Thoracic aorta (tissue), 2 donors: Measurements from ENCODE around the gene CGRRF1. TPM values are rescaled to one million over a fixed set of nuclear protein-coding genes. Genes with fewer than 3 reads are reported as not detected.

Experiments
- ATAC-seq: fragments of 150-250 bp; one replicate; pipeline ENCODE4 v1.8.0; 2017; ENCODE audit warnings: low read depth; ENCODE audit not compliant: insufficient number of reproducible peaks, low FRiP score
- DNase-seq: peaks from one replicate; pipeline ENCODE4 v3.0.0-alpha.2; 2020; ENCODE audit warnings: low spot score
- H3K27ac ChIP-seq, 2 donors: fragments of 200-600 bp; sonication (generic); 1 replicate in 1 of 2; 2 replicates in 1 of 2; pipeline ENCODE4 v1.5.1; 2016; ENCODE audit warnings: mild to moderate bottlenecking in 2 of 2, moderate library complexity in 2 of 2
- H3K27me3 ChIP-seq: fragments of 200-600 bp; sonication (generic); replicated peaks from 2 replicates; pipeline ENCODE4 v1.6.0; 2016; ENCODE audit warnings: mild to moderate bottlenecking; ENCODE audit not compliant: insufficient read depth
- H3K36me3 ChIP-seq: fragments of 200-600 bp; sonication (generic); one replicate; pipeline ENCODE4 v1.5.1; 2016
- H3K4me1 ChIP-seq, 2 donors: fragments of 200-600 bp; sonication (generic); 1 replicate in 1 of 2; 2 replicates in 1 of 2; pipeline versions ENCODE4 v1.5.1 to v1.6.0; 2016; ENCODE audit warnings: low read depth in 2 of 2, mild to moderate bottlenecking in 1 of 2; ENCODE audit not compliant: control insufficient read depth in 1 of 2
- H3K4me3 ChIP-seq: fragments of 200-600 bp; sonication (generic); 2 replicates; pipeline ENCODE4 v1.5.1; 2016; ENCODE audit warnings: mild to moderate bottlenecking
- H3K9me3 ChIP-seq: fragments of 200-600 bp; sonication (generic); 2 replicates; pipeline ENCODE4 v1.5.1; 2016
- total RNA-seq, 2 donors: library from RNA; depleted of rRNA; stranded (reverse); fragments of >200 nt; gene quantifications; one replicate each; pipeline versions ENCODE4 v1.1.0 to v1.2.3, GENCODE V29; 2016
- TF ChIP-seq, protein P1 (sequence below): fragments of 200-600 bp; sonication (generic); IDR thresholded peaks from one replicate; pipeline ENCODE4 v1.5.1; 2019; ENCODE audit warnings: antibody characterized with exemption

The CGRRF1 gene
- total RNA-seq, 2 donors from 2014 or later = 15.2 to 42.2 TPM

DNA sequence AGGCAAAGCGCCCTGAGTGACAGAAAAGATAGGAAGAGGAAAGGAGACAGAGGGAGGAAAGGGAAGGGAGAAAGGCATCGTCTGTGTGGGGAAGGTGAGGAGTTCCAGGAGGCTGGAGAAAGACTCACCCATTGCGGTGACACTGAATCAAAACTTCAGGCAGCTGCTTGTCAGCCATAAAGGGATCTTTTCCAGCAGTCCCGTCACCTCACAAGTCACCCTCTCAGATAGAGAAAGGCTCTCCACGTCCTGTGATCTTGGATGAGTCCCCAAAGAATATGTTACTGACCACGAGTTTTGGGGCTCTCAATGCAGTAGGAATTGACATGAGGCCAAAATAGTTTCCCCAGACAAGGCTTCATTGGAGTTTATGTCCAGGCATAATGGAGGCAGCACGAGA, 11.1 kb upstream of the CGRRF1 start:
- Histone ChIP-seq H3K4me1 (no peaks in the 10 kb centered on the region), H3K4me3 (no peak overlapping the region), H3K36me3 (no peaks in the 10 kb centered on the region), H3K9me3 (no peaks in the 10 kb centered on the region), H3K27me3 (no peaks in the 10 kb centered on the region), H3K27ac (no peak overlapping the region)
- TF ChIP-seq, protein P1, sequence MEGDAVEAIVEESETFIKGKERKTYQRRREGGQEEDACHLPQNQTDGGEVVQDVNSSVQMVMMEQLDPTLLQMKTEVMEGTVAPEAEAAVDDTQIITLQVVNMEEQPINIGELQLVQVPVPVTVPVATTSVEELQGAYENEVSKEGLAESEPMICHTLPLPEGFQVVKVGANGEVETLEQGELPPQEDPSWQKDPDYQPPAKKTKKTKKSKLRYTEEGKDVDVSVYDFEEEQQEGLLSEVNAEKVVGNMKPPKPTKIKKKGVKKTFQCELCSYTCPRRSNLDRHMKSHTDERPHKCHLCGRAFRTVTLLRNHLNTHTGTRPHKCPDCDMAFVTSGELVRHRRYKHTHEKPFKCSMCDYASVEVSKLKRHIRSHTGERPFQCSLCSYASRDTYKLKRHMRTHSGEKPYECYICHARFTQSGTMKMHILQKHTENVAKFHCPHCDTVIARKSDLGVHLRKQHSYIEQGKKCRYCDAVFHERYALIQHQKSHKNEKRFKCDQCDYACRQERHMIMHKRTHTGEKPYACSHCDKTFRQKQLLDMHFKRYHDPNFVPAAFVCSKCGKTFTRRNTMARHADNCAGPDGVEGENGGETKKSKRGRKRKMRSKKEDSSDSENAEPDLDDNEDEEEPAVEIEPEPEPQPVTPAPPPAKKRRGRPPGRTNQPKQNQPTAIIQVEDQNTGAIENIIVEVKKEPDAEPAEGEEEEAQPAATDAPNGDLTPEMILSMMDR = no peak
- ATAC-seq (no peak), DNase-seq (no peak)

DNA sequence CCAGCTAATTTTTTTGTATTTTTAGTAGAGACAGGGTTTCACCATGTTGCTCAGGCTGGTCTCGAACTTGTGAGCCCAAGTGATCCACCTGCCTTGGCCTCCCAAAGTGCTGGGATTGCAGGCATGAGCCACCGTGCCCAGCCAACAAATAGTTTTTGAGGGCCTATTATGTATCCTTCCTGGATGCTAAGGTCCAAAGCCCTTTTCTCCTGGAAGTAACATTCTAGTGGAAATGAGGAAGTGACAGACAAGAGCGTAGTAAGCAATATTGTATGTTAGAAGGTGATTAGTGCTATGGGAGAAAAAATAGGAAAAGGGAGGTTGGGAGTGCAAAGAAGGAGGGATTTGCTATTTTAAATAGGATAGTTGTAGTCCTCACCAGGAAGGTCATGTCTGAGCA, 9.0 kb upstream of the CGRRF1 start:
- H3K36me3 ChIP-seq = no peaks in the 10 kb centered on the region
- ATAC-seq = no peak
- TF ChIP-seq, protein P1 = no peak
- DNase-seq = no peak
- no peaks in the 10 kb centered on the region for H3K4me1 ChIP-seq
- H3K27me3 ChIP-seq = no peaks in the 10 kb centered on the region
- H3K27ac ChIP-seq = no peak overlapping the region
- no peak overlapping the region for H3K4me3 ChIP-seq
- no peaks in the 10 kb centered on the region for H3K9me3 ChIP-seq

DNA sequence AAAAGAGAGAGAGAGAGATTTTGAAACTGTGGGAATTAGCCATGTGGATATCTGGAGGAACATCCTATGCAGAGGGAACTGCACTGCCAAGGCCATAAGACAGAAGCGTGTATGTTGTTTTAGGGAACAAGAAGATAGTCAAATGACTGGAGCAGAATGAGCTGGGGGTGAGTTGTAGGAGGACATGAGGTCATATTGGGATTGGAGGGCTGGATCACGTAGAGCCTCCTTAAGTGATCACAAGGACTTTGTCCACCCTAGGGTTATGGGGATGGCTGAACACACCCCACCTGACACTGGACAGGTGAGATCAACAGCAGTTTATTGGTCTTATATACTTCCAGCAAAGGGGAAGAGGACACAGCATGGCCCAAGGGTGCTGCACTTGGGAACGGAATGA, 8.2 kb upstream of the CGRRF1 start:
- Histone ChIP-seq H3K36me3 (no peaks in the 10 kb centered on the region), H3K27ac (no peak overlapping the region), H3K4me1 (no peaks in the 10 kb centered on the region), H3K4me3 (no peak overlapping the region), H3K9me3 (no peaks in the 10 kb centered on the region), H3K27me3 (no peaks in the 10 kb centered on the region)
- ATAC-seq (no peak), DNase-seq (no peak)
- TF ChIP-seq, protein P1 = no peak

DNA sequence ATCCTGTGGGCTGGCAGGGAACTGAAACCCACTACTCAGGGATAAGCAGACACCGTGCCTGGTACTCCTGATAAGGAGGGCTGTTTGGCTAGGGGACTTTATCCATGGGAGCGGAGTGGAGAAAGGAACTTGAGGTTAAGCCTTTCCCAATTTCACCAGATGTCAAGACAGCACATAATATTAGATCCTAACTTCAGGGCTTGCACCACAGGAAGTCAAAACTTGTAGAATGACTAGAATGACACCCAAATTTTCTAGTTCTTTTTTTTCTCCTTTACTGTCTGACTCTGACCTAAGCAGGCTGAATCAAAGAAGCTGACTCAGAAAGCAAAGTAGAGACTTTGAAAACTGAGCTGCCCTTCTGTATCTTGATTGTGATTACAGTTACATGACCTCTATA, 7.1 kb upstream of the CGRRF1 start:
- H3K27me3 ChIP-seq = no peaks in the 10 kb centered on the region
- H3K36me3 ChIP-seq = no peaks in the 10 kb centered on the region
- peak overlapping the region in 1 of 2 donors; percentile 32 for H3K27ac ChIP-seq
- ATAC-seq = no peak
- no peak overlapping the region for H3K4me3 ChIP-seq
- TF ChIP-seq, protein P1 = no peak
- H3K9me3 ChIP-seq = no peaks in the 10 kb centered on the region
- no peak for DNase-seq
- H3K4me1 ChIP-seq = no peaks in the 10 kb centered on the region

DNA sequence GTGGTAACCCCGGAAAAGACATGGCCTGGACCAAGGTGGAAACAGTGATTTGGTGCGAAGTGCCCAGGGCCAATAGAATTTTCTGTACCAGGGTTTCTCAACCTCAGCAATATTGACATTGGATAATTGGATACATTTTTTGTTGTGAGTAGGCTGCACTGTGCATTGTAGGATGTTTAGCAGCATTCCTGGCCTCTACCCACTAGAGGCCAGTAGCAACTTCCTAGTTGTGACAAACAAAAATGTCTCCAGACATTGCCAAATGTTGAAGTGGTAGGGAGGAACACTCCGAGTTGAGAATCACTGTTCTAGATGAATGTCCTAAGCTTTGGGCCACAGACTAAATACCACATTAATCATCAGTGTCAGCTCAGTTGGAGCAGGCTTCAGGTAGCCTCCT, 6.2 kb upstream of the CGRRF1 start:
- no peak overlapping the region for H3K27ac ChIP-seq
- DNase-seq = no peak
- H3K4me1 ChIP-seq = no peaks in the 10 kb centered on the region
- H3K27me3 ChIP-seq = no peaks in the 10 kb centered on the region
- H3K36me3 ChIP-seq = no peaks in the 10 kb centered on the region
- TF ChIP-seq, protein P1 = no peak
- no peak for ATAC-seq
- H3K9me3 ChIP-seq = no peaks in the 10 kb centered on the region
- H3K4me3 ChIP-seq = no peak overlapping the region
